ENCODE results near the gene UHMK1.
"Not testable (repeated sequence)": the region's sequence is repeated elsewhere in the genome, so short reads cannot be mapped to it uniquely, and the experiment has no call there.

- TF ChIP-seq CTCF, POLR2A (IDR thresholded peaks at IDR 0.05): not testable (repeated sequence)
Measured at GRCh38 chr1:162571121-162571520, 73.5 kb downstream of the UHMK1 start.
